Mesendoderm (in vitro differentiated cells): ENCODE results near the gene SYMPK.

Experiments used
- DNase-seq: peaks from one replicate; pipeline ENCODE4 v3.0.0; 2013
- H2AK5ac ChIP-seq: 2 replicates; pipeline ENCODE4 v1.6.1; 2013; ENCODE audit warnings: low read length, inconsistent platforms
- H2BK120ac ChIP-seq: 2 replicates; pipeline ENCODE4 v1.6.1; 2013; ENCODE audit warnings: low read depth, mild to moderate bottlenecking, low read length, moderate library complexity, mixed read lengths
- H2BK15ac ChIP-seq: replicated peaks from 2 replicates; pipeline ENCODE4 v1.6.1; 2013; ENCODE audit warnings: low read depth, mild to moderate bottlenecking, moderate library complexity
- H2BK5ac ChIP-seq: 2 replicates; pipeline ENCODE4 v1.6.1; 2013; ENCODE audit warnings: low read length, inconsistent platforms
- H3K18ac ChIP-seq: 2 replicates; pipeline ENCODE4 v1.6.1; 2013; ENCODE audit warnings: mild to moderate bottlenecking, low read length, mixed read lengths
- H3K23ac ChIP-seq: one replicate; pipeline ENCODE4 v1.6.1; 2013; ENCODE audit warnings: low read length
- H3K27ac ChIP-seq: 2 replicates; pipeline ENCODE4 v1.5.1; 2013; ENCODE audit warnings: low read depth, mild to moderate bottlenecking, inconsistent platforms, low read length, moderate library complexity
- H3K27me3 ChIP-seq: 2 replicates; pipeline ENCODE4 v1.6.1; 2013; ENCODE audit warnings: low read length, control low read depth, mild to moderate bottlenecking, inconsistent platforms; ENCODE audit not compliant: insufficient read depth, poor library complexity
- H3K36me3 ChIP-seq: 2 replicates; pipeline ENCODE4 v1.6.1; 2013; ENCODE audit warnings: low read length, inconsistent platforms; ENCODE audit not compliant: control insufficient read depth, insufficient read depth
- H3K4ac ChIP-seq: one replicate; pipeline ENCODE4 v1.6.1; 2013; ENCODE audit warnings: low read depth, mild to moderate bottlenecking, low read length, moderate library complexity
- H3K4me1 ChIP-seq: 2 replicates; pipeline ENCODE4 v1.6.1; 2013; ENCODE audit warnings: low read depth, low read length, inconsistent platforms; ENCODE audit not compliant: control insufficient read depth
- H3K4me2 ChIP-seq: 2 replicates; pipeline ENCODE4 v1.6.1; 2013; ENCODE audit warnings: low read length
- H3K4me3 ChIP-seq: 2 replicates; pipeline ENCODE4 v1.5.1; 2013; ENCODE audit warnings: mild to moderate bottlenecking, low read length
- H3K56ac ChIP-seq: one replicate; pipeline ENCODE4 v1.6.1; 2013; ENCODE audit warnings: low read length
- H3K79me1 ChIP-seq: 2 replicates; pipeline ENCODE4 v1.6.1; 2013; ENCODE audit warnings: low read length, inconsistent platforms
- H3K79me2 ChIP-seq: 2 replicates; pipeline ENCODE4 v1.6.1; 2013; ENCODE audit warnings: mild to moderate bottlenecking, low read length; ENCODE audit not compliant: control insufficient read depth, insufficient read depth
- H3K9ac ChIP-seq: 2 replicates; pipeline ENCODE4 v1.6.1; 2013; ENCODE audit warnings: low read length, inconsistent platforms
- H4K5ac ChIP-seq: one replicate; pipeline ENCODE4 v1.6.1; 2013; ENCODE audit warnings: low read length
- H4K8ac ChIP-seq: one replicate; pipeline ENCODE4 v1.6.1; 2013; ENCODE audit warnings: low read depth, mild to moderate bottlenecking, control low read depth, low read length, moderate library complexity
- WGBS: extraction: QIAGEN DNeasy Blood & Tissue Kit; methylation state at CpG from one replicate; pipeline ENCODE4 v1.1.7; 2013; ENCODE audit warnings: low lambda C conversion rate, missing lambda C conversion rate; ENCODE audit not compliant: insufficient coverage; ENCODE audit errors: extremely low coverage; 5-methylcytosine and 5-hydroxymethylcytosine counted together

The SYMPK gene

DNA sequence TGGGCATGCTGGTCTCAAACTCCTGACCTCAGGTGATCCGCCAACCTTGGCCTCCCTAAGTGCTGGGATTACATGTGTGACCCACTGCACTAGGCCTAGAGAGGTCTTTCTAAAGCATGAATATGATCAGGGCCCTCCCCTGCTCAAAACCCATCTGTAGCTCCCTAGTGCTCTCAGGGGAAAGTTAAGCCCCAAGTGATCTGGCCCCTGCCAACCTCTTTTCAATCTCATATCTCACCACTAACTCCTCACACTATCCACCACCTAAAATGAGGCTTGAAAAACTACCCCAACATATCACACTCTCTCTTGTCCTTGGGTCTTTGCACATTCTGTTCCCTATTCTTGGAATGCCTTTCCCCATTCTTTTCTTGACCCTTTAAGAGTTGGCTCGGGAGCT lies 68.3 kb downstream of the SYMPK start:
- no peak overlapping the region for H2BK15ac ChIP-seq
- no peak for DNase-seq
- H3K23ac ChIP-seq, result no peak overlapping the region
- H3K4me2 ChIP-seq, result no peak overlapping the region
- H3K79me1 ChIP-seq, result peaks cover 13% of the 10 kb centered on the region
- H2BK5ac ChIP-seq, result no peak overlapping the region
- H4K8ac ChIP-seq, result no peak overlapping the region
- peaks cover 3% of the 10 kb centered on the region for H3K4me1 ChIP-seq
- no peak overlapping the region for H2BK120ac ChIP-seq
- no peak overlapping the region for H4K5ac ChIP-seq
- no peak overlapping the region for H3K9ac ChIP-seq
- peaks cover 6% of the 10 kb centered on the region for H3K79me2 ChIP-seq
- WGBS, result no CpG with 5 or more reads among the region's 2 CpGs
- no peaks in the 10 kb centered on the region for H3K27me3 ChIP-seq
- no peak overlapping the region for H3K4me3 ChIP-seq
- no peak overlapping the region for H3K27ac ChIP-seq
- peaks cover 2% of the 10 kb centered on the region for H3K36me3 ChIP-seq
- H3K4ac ChIP-seq, result no peak overlapping the region
- no peak overlapping the region for H3K18ac ChIP-seq
- no peak overlapping the region for H2AK5ac ChIP-seq
- no peak overlapping the region for H3K56ac ChIP-seq

DNA sequence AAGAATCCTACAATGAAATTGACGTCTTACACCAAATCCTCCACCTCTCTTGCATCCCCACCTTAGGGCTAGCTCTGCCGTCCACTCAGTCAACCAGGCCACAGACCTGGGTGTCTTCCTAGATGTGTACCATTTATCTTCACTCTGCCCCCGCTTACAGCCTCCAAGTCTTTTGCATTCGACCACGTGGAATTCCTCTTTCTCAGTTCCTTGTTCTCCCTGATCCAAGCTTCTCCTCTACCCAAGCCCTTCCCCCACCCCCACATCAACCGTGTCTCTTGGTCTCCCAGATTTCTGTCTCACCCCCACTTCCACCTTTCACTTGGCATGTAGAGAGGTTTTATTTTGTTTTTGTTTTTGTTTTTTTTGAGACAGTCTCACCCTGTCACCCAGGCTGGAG lies 69.1 kb downstream of the SYMPK start:
- no peak overlapping the region for H4K5ac ChIP-seq
- peak overlapping the region; percentile 15 for H3K56ac ChIP-seq
- H3K27me3 ChIP-seq, result no peaks in the 10 kb centered on the region
- H3K4ac ChIP-seq, result no peak overlapping the region
- WGBS, result no CpG with 5 or more reads among the region's 6 CpGs
- peaks cover 3% of the 10 kb centered on the region for H3K4me1 ChIP-seq
- no peak overlapping the region for H2BK15ac ChIP-seq
- no peak overlapping the region for H2BK120ac ChIP-seq
- H2AK5ac ChIP-seq, result no peak overlapping the region
- H3K18ac ChIP-seq, result no peak overlapping the region
- no peak overlapping the region for H3K4me3 ChIP-seq
- H3K23ac ChIP-seq, result no peak overlapping the region
- H3K9ac ChIP-seq, result no peak overlapping the region
- H3K79me1 ChIP-seq, result peaks cover 15% of the 10 kb centered on the region
- no peak overlapping the region for H3K27ac ChIP-seq
- H4K8ac ChIP-seq, result no peak overlapping the region
- no peak for DNase-seq
- no peak overlapping the region for H3K4me2 ChIP-seq
- H2BK5ac ChIP-seq, result no peak overlapping the region
- peaks cover 6% of the 10 kb centered on the region for H3K79me2 ChIP-seq
- peaks cover 9% of the 10 kb centered on the region for H3K36me3 ChIP-seq

DNA sequence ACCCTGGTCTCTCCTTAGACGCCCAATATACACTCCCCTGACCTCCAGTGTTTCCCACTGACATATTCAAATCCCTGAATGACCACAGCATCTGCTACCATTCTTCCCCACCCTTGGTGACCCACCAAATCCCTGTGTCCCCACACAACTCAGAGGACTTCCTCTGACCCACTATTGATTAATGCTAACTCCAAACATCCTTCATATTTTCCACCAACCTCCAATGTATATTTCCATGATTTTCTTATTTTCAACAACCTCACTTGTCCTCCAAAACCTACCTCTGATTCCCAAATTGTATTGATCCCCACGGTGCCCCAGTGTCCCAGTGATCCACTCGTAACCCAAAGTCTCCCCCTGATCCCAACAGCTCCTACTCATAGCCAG lies 69.8 kb downstream of the SYMPK start:
- Histone ChIP-seq H2BK15ac (no peak overlapping the region), H3K4me3 (no peak overlapping the region), H3K27ac (no peak overlapping the region), H2BK120ac (no peak overlapping the region), H3K4me1 (peaks cover 3% of the 10 kb centered on the region), H3K23ac (no peak overlapping the region), H3K9ac (no peak overlapping the region), H4K8ac (no peak overlapping the region), H3K18ac (no peak overlapping the region), H3K4me2 (no peak overlapping the region), H2BK5ac (no peak overlapping the region), H3K27me3 (no peaks in the 10 kb centered on the region), H3K36me3 (peaks cover 11% of the 10 kb centered on the region), H3K79me2 (peaks cover 6% of the 10 kb centered on the region), H4K5ac (no peak overlapping the region), H2AK5ac (no peak overlapping the region), H3K4ac (no peak overlapping the region), H3K56ac (no peak overlapping the region), H3K79me1 (peaks cover 15% of the 10 kb centered on the region)
- no peak for DNase-seq
- no CpG with 5 or more reads among the region's 3 CpGs for WGBS

DNA sequence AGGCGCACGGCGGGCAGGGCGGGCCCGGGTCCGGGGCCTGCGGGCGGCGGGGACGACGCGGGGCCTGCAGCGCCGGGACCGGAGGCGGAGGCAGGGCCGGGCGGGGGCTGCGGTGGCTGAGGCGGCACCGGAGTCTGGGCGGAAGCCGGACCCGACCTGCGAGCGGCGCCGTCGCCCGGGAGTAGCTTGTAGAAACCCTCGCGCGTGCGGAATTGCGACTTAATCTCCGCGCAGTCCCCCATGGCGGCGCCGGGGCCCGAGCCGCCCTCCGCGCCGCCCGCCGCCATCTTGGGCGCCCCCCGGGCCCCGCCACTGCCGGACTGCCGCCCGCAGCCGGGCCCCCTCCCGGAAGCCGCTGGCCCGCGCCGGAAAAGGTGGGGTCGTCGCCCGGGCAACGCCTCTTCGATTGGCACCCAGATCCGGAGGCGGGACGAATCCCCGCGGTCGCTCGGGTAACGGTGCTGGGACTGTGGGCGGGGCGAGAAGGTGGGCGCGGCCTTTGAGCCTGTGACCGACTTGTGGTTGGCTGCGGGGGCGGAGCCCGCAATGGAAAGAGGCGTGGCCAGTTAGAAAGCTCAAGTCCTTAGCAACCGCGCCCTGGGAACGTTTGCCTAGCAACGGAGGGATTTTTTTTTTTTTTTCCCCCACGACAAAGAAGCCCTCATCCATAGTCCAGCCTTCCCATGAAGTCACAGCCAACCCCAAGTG lies 70.3 kb downstream of the SYMPK start, which contains the start of gene DMWD:
Gene DMWD, minus strand, starts transcription at position 376 of the 708 bp plus-strand sequence. Its CDS starts 89 bp downstream, at position 287.
- no peaks in the 10 kb centered on the region for H3K27me3 ChIP-seq
- H3K9ac ChIP-seq, result peak within 1 kb of the TSS; percentile 93
- peak within 1 kb of the TSS; percentile 66 for H3K27ac ChIP-seq
- H3K79me1 ChIP-seq, result peaks cover 15% of the 10 kb centered on the region
- no peak within 1 kb of the TSS for H4K5ac ChIP-seq
- H3K56ac ChIP-seq, result peak within 1 kb of the TSS; percentile 98
- DNase-seq, result peak; percentile 99
- H3K4me3 ChIP-seq, result peak within 1 kb of the TSS; percentile 94
- peaks cover 6% of the 10 kb centered on the region for H3K79me2 ChIP-seq
- peak within 1 kb of the TSS; percentile 93 for H3K4ac ChIP-seq
- peaks cover 13% of the 10 kb centered on the region for H3K36me3 ChIP-seq
- H4K8ac ChIP-seq, result peak within 1 kb of the TSS; percentile 100
- peak within 1 kb of the TSS; percentile 85 for H3K4me2 ChIP-seq
- H2BK5ac ChIP-seq, result no peak within 1 kb of the TSS
- H2AK5ac ChIP-seq, result peak within 1 kb of the TSS; percentile 51
- no peak within 1 kb of the TSS for H2BK15ac ChIP-seq
- H3K4me1 ChIP-seq, result peaks cover 3% of the 10 kb centered on the region
- H2BK120ac ChIP-seq, result peak within 1 kb of the TSS; percentile 34
- peak within 1 kb of the TSS; percentile 77 for H3K18ac ChIP-seq
- no peak within 1 kb of the TSS for H3K23ac ChIP-seq
- WGBS, result no CpG with 5 or more reads among the region's 86 CpGs

DNA sequence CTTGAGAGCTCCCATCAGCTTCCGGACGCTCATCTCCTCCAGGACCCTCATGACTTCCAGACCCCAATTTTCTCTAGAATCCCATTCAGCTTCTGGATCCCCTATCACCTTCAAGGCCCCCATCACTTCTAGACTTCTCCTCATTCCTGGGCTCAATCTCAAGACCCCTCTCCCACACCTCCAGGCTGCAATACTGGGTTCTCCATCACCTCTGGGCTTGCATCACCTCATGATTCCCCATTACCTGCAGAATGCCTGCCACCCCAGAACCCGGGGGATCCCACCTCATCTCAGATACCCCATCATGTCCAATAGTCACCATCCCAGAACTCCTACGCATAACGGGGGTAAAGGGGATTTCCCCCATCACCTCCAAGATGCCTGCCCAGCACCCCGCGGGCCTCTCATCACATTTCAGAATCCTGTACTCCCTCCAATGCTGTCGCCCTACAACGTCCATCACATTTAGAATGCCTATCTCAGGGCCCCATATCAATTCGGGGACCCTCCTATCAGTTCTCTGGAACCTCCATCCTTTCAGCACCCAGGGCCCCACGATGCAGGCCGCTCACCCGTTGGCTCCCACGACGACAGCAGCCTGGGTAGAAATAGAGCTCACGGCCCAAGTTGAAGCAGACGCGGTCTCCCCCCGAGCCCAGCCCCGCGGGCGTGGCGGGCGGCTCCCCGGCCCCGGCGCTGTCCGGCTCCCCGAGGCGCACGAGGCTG lies 71.0 kb downstream of the SYMPK start:
- Histone ChIP-seq H4K5ac (no peak overlapping the region), H3K4me3 (peak overlapping the region; percentile 94), H3K23ac (no peak overlapping the region), H3K4me2 (peak overlapping the region; percentile 85), H3K79me1 (peaks cover 15% of the 10 kb centered on the region), H3K9ac (peak overlapping the region; percentile 93), H3K18ac (peak overlapping the region; percentile 77), H3K56ac (peak overlapping the region; percentile 98), H3K4ac (peak overlapping the region; percentile 93), H3K27me3 (no peaks in the 10 kb centered on the region), H3K79me2 (peaks cover 6% of the 10 kb centered on the region), H2BK5ac (no peak overlapping the region), H3K36me3 (peaks cover 16% of the 10 kb centered on the region), H4K8ac (peak overlapping the region; percentile 100), H2BK15ac (no peak overlapping the region), H3K27ac (peak overlapping the region; percentile 66), H2BK120ac (peak overlapping the region; percentile 34), H3K4me1 (peaks cover 3% of the 10 kb centered on the region), H2AK5ac (peak overlapping the region; percentile 51)
- WGBS, result no CpG with 5 or more reads among the region's 31 CpGs
- no peak for DNase-seq
